Measurements from ENCODE around the gene TWIST2. TPM values are rescaled to one million over a fixed set of nuclear protein-coding genes. Genes with fewer than 3 reads are reported as not detected.

Gene TWIST2
- total and polyA plus RNA-seq, 7 donors = 0.58 to 1.2 (median 0.90) TPM

- DNase-seq = no peak
- no peak overlapping the region for H3K27ac ChIP-seq
- H3K27me3 ChIP-seq (ENCODE audit: insufficient read depth in 3 of 3, low read length in 2 of 3) = peaks cover 0 to 24% (median 8%) of the 10 kb centered on the region in 3 donors
- TF ChIP-seq, protein P1, sequence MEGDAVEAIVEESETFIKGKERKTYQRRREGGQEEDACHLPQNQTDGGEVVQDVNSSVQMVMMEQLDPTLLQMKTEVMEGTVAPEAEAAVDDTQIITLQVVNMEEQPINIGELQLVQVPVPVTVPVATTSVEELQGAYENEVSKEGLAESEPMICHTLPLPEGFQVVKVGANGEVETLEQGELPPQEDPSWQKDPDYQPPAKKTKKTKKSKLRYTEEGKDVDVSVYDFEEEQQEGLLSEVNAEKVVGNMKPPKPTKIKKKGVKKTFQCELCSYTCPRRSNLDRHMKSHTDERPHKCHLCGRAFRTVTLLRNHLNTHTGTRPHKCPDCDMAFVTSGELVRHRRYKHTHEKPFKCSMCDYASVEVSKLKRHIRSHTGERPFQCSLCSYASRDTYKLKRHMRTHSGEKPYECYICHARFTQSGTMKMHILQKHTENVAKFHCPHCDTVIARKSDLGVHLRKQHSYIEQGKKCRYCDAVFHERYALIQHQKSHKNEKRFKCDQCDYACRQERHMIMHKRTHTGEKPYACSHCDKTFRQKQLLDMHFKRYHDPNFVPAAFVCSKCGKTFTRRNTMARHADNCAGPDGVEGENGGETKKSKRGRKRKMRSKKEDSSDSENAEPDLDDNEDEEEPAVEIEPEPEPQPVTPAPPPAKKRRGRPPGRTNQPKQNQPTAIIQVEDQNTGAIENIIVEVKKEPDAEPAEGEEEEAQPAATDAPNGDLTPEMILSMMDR (IDR thresholded peaks at IDR 0.05) = no peak
- no peak for ATAC-seq
- H3K36me3 ChIP-seq (ENCODE audit: insufficient read depth in 1 of 2, low read depth in 1 of 2) = no peaks in the 10 kb centered on the region
- H3K4me1 ChIP-seq = no peaks in the 10 kb centered on the region
- 60 to 87% (median 72%) methylated on average over 8 of the region's 8 CpGs for WGBS, 3 donors
- H3K4me3 ChIP-seq = no peak overlapping the region
- peaks cover 3% of the 10 kb centered on the region for H3K9me3 ChIP-seq
- intact Hi-C loops (cut with DNase I) = no loop called here
Measured at GRCh38 chr2:238813109-238813508, 34.8 kb upstream of the TWIST2 start.

DNA sequence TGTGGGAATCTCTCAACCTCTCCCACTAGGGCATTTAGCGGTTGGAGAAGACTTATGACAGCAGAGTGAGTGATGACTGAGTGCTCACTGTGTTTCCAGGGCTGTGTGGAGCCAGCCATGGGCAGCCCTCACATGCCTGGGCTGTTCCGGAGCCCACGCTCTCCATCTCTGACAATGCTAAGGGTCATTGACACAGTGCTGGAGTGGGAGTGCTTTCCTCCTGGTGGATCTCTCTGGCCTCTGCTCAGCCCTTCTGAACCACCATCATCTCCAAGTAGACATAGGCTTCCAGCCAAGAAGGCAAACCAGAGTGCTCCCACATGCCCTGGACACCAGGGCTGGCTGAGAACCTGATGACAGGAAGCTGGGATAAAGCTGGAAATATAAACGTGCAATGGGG, 33.1 kb upstream of the TWIST2 start:
- Histone ChIP-seq H3K27me3 (ENCODE audit: insufficient read depth in 3 of 3, low read length in 2 of 3) (peaks cover 0 to 34% (median 8%) of the 10 kb centered on the region in 3 donors), H3K9me3 (no peaks in the 10 kb centered on the region), H3K4me1 (no peaks in the 10 kb centered on the region), H3K4me3 (no peak overlapping the region), H3K36me3 (ENCODE audit: insufficient read depth in 1 of 2, low read depth in 1 of 2) (no peaks in the 10 kb centered on the region), H3K27ac (no peak overlapping the region)
- WGBS, 3 donors = 78 to 80% (median 78%) methylated on average over 4 of the region's 4 CpGs
- TF ChIP-seq, protein P1 (IDR thresholded peaks at IDR 0.05) = no peak
- ATAC-seq (no peak), DNase-seq (no peak)
- intact Hi-C loops (cut with DNase I) = no loop called here

- Histone ChIP-seq H3K4me3 (no peak overlapping the region), H3K36me3 (ENCODE audit: insufficient read depth in 1 of 2, low read depth in 1 of 2) (no peaks in the 10 kb centered on the region), H3K9me3 (no peaks in the 10 kb centered on the region), H3K4me1 (no peaks in the 10 kb centered on the region), H3K27ac (no peak overlapping the region), H3K27me3 (ENCODE audit: insufficient read depth in 3 of 3, low read length in 2 of 3) (peaks cover 0 to 49% (median 8%) of the 10 kb centered on the region in 3 donors)
- WGBS, 3 donors = 55 to 68% (median 60%) methylated on average over 2 of the region's 2 CpGs
- TF ChIP-seq, protein P1 (IDR thresholded peaks at IDR 0.05) = no peak
- DNase-seq = no peak
- intact Hi-C loops (cut with DNase I) = no loop called here
- no peak for ATAC-seq
Measured at GRCh38 chr2:238816291-238816690, 31.6 kb upstream of the TWIST2 start.

GRCh38 chr2:238817382-238817781, 30.5 kb upstream of the TWIST2 start:
- intact Hi-C loops (cut with DNase I) = no loop called here
- H3K9me3 ChIP-seq = no peaks in the 10 kb centered on the region
- DNase-seq = no peak
- no peak overlapping the region for H3K4me3 ChIP-seq
- no peaks in the 10 kb centered on the region for H3K4me1 ChIP-seq
- no peaks in the 10 kb centered on the region for H3K36me3 ChIP-seq (ENCODE audit: insufficient read depth in 1 of 2, low read depth in 1 of 2)
- no peak for ATAC-seq
- WGBS, 3 donors = 31 to 37% (median 34%) methylated on average over 5 of the region's 5 CpGs
- no peak overlapping the region for H3K27ac ChIP-seq
- H3K27me3 ChIP-seq (ENCODE audit: insufficient read depth in 3 of 3, low read length in 2 of 3) = peaks cover 0 to 56% (median 14%) of the 10 kb centered on the region in 3 donors
- TF ChIP-seq, protein P1 (IDR thresholded peaks at IDR 0.05) = no peak

DNA sequence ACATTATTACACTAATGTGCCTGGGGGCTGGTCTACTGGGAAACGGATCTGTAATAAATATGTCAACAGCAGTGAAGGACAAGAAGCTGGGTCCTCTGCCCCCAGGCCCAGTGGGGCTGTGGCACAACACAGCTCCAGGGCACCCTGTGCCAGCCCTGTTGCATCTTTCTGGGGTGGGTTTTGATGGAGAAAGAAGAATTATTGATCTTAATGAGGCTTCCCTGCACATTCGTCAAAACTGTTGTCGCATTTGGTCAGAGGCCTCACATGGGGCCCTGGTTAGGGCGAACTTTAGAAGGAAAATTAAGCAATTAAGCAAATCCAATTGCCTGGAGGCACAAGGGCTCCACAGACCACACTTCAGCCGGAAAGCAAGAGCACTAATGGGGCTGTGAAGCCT, 30.0 kb upstream of the TWIST2 start:
- Histone ChIP-seq H3K9me3 (no peaks in the 10 kb centered on the region), H3K27ac (no peak overlapping the region), H3K36me3 (ENCODE audit: insufficient read depth in 1 of 2, low read depth in 1 of 2) (no peaks in the 10 kb centered on the region), H3K4me3 (no peak overlapping the region), H3K27me3 (ENCODE audit: insufficient read depth in 3 of 3, low read length in 2 of 3) (peaks cover 0 to 61% (median 14%) of the 10 kb centered on the region in 3 donors), H3K4me1 (no peaks in the 10 kb centered on the region)
- TF ChIP-seq, protein P1 (IDR thresholded peaks at IDR 0.05) = no peak
- intact Hi-C loops (cut with DNase I) = no loop called here
- no peak for ATAC-seq
- DNase-seq = no peak
- 47 to 53% (median 48%) methylated on average over 5 of the region's 5 CpGs for WGBS, 3 donors
